HepG2 (cell line): Measurements from ENCODE around the gene CMTM5.

ENCODE experiments used
- CTCF ChIP-seq: sonication (generic); formaldehyde crosslinking; IDR thresholded peaks from 2 replicates; pipeline ENCODE4 v1.5.0; 2020; ENCODE audit warnings: mild to moderate bottlenecking, missing genetic modification reagents, moderate library complexity
- ETV5 ChIP-seq: IDR thresholded peaks from 2 replicates; pipeline ENCODE4 v1.6.1; 2018; ENCODE audit warnings: missing biosample characterization, missing genetic modification reagents, inconsistent platforms, borderline replicate concordance
- GABPA ChIP-seq, 2 experiments: IDR thresholded peaks; 2 replicates each; pipeline ENCODE4 v1.6.1; 2011 to 2016; ENCODE audit warnings: low read depth in 2 of 2, low read length in 1 of 2, missing biosample characterization in 1 of 2, missing genetic modification characterization in 1 of 2
- HMGXB4 ChIP-seq, 2 experiments: sonication (generic) in 1 of 2; formaldehyde crosslinking in 1 of 2; IDR thresholded peaks; 2 replicates each; pipeline versions ENCODE4 v1.4.0 to v1.6.1; 2018 to 2020; ENCODE audit warnings: missing genetic modification reagents in 2 of 2, borderline replicate concordance in 1 of 2, low read depth in 1 of 2, mild to moderate bottlenecking in 1 of 2, missing biosample characterization in 1 of 2
- RBM22 ChIP-seq: fragments of 200-400 bp; formaldehyde crosslinking; optimal IDR thresholded peaks from 2 replicates; pipeline ENCODE3; 2017; ENCODE audit warnings: mild to moderate bottlenecking, low read length, moderate library complexity
- ZNF512 ChIP-seq: sonication (generic); formaldehyde crosslinking; IDR thresholded peaks from 2 replicates; pipeline ENCODE4 v1.4.0; 2020; ENCODE audit warnings: mild to moderate bottlenecking, missing genetic modification reagents

GRCh38 chr14:23398348-23398747, 21.5 kb downstream of the CMTM5 start:
- TF ChIP-seq RBM22 (no peak), HMGXB4 (CRISPR knock-in tag; IDR thresholded peaks at IDR 0.05; ENCODE audit: borderline replicate concordance in 1 of 2, low read depth in 1 of 2) (no peak), ZNF512 (CRISPR knock-in tag) (no peak), ETV5 (CRISPR knock-in tag) (no peak), CTCF (no peak), GABPA (IDR thresholded peaks at IDR 0.05; ENCODE audit: low read depth, low read length) (no peak), GABPA (CRISPR knock-in tag; IDR thresholded peaks at IDR 0.05; ENCODE audit: low read depth) (no peak)
